K562 (cell line): Measurements from ENCODE around the gene PLA2R1. TPM values are rescaled to one million over a fixed set of nuclear protein-coding genes. Genes with fewer than 3 reads are reported as not detected.

Experiments used
- ATAC-seq: fragments of 200-7000 bp; cut with Tn5 transposase; 3 replicates; pipeline ENCODE4 v1.9.1; 2020; ENCODE audit warnings: moderate library complexity
- BruUV-seq: library from RNA; stranded (reverse); fragments of 400-500 nt; replicated peaks from 2 replicates; lab custom pipeline; 2021; lab: Mats Ljungman, UMichigan
- CTCF ChIA-PET: fragments of 300-600 bp; formaldehyde crosslinking; extraction: SDS; loops from one replicate; lab custom pipeline; 2021; ENCODE audit warnings: low intra/inter-chr PET ratio; lab: Yijun Ruan, JAX
- POLR2A ChIA-PET: fragments of 300-600, 350-650 bp; sonication (Branson Sonifier 250); formaldehyde crosslinking; extraction: SDS; loops from one replicate; lab custom pipeline; 2021; ENCODE audit warnings: antibody characterized with exemption, inconsistent platforms; lab: Yijun Ruan, JAX
- DNase-seq, 4 experiments: peaks; one replicate each; pipeline versions ENCODE4 v3.0.0 to v3.0.0-alpha.2; 2011 to 2018; ENCODE audit warnings: low spot score in 3 of 4, mixed read lengths in 3 of 4; ENCODE audit errors: extremely low read depth in 1 of 4
- FAIRE-seq: peaks from 2 replicates; lab custom pipeline; 2011; peaks lifted over from hg19 to GRCh38; lab: Jason Lieb, UNC
- H2AFZ ChIP-seq: 2 replicates; pipeline ENCODE4 v1.6.0; 2011; ENCODE audit warnings: low read depth, low read length, control low read depth, inconsistent platforms
- H3K27ac ChIP-seq: fragments of 200-600 bp; 3 replicates; pipeline ENCODE4 v1.8.0; 2011; ENCODE audit warnings: low read depth, mild to moderate bottlenecking, control low read depth, inconsistent platforms, low read length, moderate library complexity, mixed read lengths; ENCODE audit errors: extremely low read depth
- H3K27me3 ChIP-seq, 2 experiments: fragments of 300-600 bp in 1 of 2; 2 replicates in 1 of 2; 3 replicates in 1 of 2; pipeline versions ENCODE4 v1.6.0 to v1.8.0; 2011; ENCODE audit warnings: inconsistent platforms in 2 of 2, low read length in 2 of 2, mild to moderate bottlenecking in 1 of 2, mixed read lengths in 1 of 2, moderate library complexity in 1 of 2; ENCODE audit not compliant: control insufficient read depth in 2 of 2, insufficient read depth in 2 of 2
- H3K36me3 ChIP-seq: fragments of 300-600 bp; 3 replicates; pipeline ENCODE4 v1.8.0; 2011; ENCODE audit warnings: mild to moderate bottlenecking, low read length, inconsistent platforms; ENCODE audit not compliant: control insufficient read depth, insufficient read depth
- H3K4me1 ChIP-seq, 2 experiments: fragments of 200-600 bp in 1 of 2; replicated peaks in 1 of 2; 2 replicates in 1 of 2; 3 replicates in 1 of 2; pipeline versions ENCODE4 v1.5.1 to v1.8.0; 2011; ENCODE audit warnings: inconsistent platforms in 2 of 2, low read length in 2 of 2, mild to moderate bottlenecking in 1 of 2, mixed read lengths in 1 of 2, moderate library complexity in 1 of 2; ENCODE audit not compliant: control insufficient read depth in 2 of 2, insufficient read depth in 2 of 2
- H3K4me2 ChIP-seq: 2 replicates; pipeline ENCODE4 v1.6.1; 2011; ENCODE audit warnings: low read length, control low read depth, inconsistent platforms, mixed read lengths; ENCODE audit not compliant: insufficient read depth
- H3K4me3 ChIP-seq: fragments of 200-600 bp; sonication (generic), shearing (Covaris generic); 2 replicates; pipeline ENCODE4 v1.5.1; 2016; ENCODE audit warnings: control low read depth, inconsistent platforms
- H3K79me2 ChIP-seq: fragments of 200-600 bp; 3 replicates; pipeline ENCODE4 v1.8.0; 2011; ENCODE audit warnings: low read length, inconsistent platforms; ENCODE audit not compliant: control insufficient read depth, insufficient read depth
- H3K9ac ChIP-seq, 2 experiments: 2 replicates each; pipeline versions ENCODE4 v1.6.0 to v1.6.1; 2011; ENCODE audit warnings: low read depth in 2 of 2, low read length in 2 of 2, control low read depth in 1 of 2, inconsistent platforms in 1 of 2, mild to moderate bottlenecking in 1 of 2, mixed read lengths in 1 of 2; ENCODE audit not compliant: insufficient read depth in 1 of 2
- H3K9me1 ChIP-seq: one replicate; pipeline ENCODE4 v1.6.0; 2011; ENCODE audit warnings: inconsistent platforms, mild to moderate bottlenecking, low read length, moderate library complexity; ENCODE audit not compliant: control insufficient read depth, insufficient read depth
- H3K9me3 ChIP-seq: replicated peaks from 2 replicates; pipeline ENCODE4 v1.5.1; 2011; ENCODE audit warnings: low read depth, low read length, inconsistent platforms; ENCODE audit not compliant: control insufficient read depth, insufficient read depth
- H4K20me1 ChIP-seq: replicated peaks from 2 replicates; pipeline ENCODE4 v1.6.1; 2011; ENCODE audit warnings: low read length, inconsistent platforms, mixed read lengths; ENCODE audit not compliant: control insufficient read depth, insufficient read depth
- CBFA2T2 ChIP-seq: fragments of 450-650 bp; conservative IDR thresholded peaks from 2 replicates; pipeline ENCODE4 v1.6.1; 2017; ENCODE audit warnings: mild to moderate bottlenecking
- CTBP1 ChIP-seq: fragments of 450-650 bp; IDR thresholded peaks from 2 replicates; pipeline ENCODE4 v1.6.1; 2016; ENCODE audit warnings: borderline replicate concordance
- CXXC5 ChIP-seq: fragments of 250-450 bp; sonication (Bioruptor Pico); IDR thresholded peaks from 2 replicates; pipeline ENCODE4 v1.8.0; 2022; ENCODE audit warnings: inconsistent platforms, mild to moderate bottlenecking, moderate library complexity
- FUS ChIP-seq: fragments of 200-400 bp; formaldehyde crosslinking; optimal IDR thresholded peaks from 2 replicates; pipeline ENCODE3; 2017; ENCODE audit warnings: low read depth, low read length
- HMGN3 ChIP-seq: IDR thresholded peaks from 2 replicates; pipeline ENCODE4 v1.6.1; 2011; ENCODE audit warnings: borderline replicate concordance, low read depth, mild to moderate bottlenecking, mixed read lengths, low read length; ENCODE audit not compliant: insufficient read length; ENCODE audit errors: extremely low read depth
- MAFK ChIP-seq: IDR thresholded peaks from 2 replicates; pipeline ENCODE4 v1.6.1; 2011; ENCODE audit warnings: low read length, improper control_type of control experiment
- MTA1 ChIP-seq: fragments of 450-650 bp; IDR thresholded peaks from 2 replicates; pipeline ENCODE4 v1.6.1; 2017; ENCODE audit warnings: borderline replicate concordance
- NFE2L1 ChIP-seq: fragments of 450-650 bp; IDR thresholded peaks from 2 replicates; pipeline ENCODE4 v1.6.1; 2016; ENCODE audit warnings: missing genetic modification characterization, low read depth, mild to moderate bottlenecking, missing compliant biosample characterization, moderate library complexity, borderline replicate concordance
- NFYB ChIP-seq: IDR thresholded peaks from 2 replicates; pipeline ENCODE4 v1.6.1; 2011; ENCODE audit warnings: mild to moderate bottlenecking, moderate library complexity; ENCODE audit not compliant: insufficient read length; ENCODE audit errors: extremely low read depth
- NONO ChIP-seq, 2 experiments: fragments of 200-400 bp in 1 of 2; fragments of 450-650 bp in 1 of 2; formaldehyde crosslinking in 1 of 2; IDR thresholded peaks; 2 replicates each; pipeline ENCODE4 v1.6.1; 2017; ENCODE audit warnings: low read depth in 2 of 2, mild to moderate bottlenecking in 2 of 2, moderate library complexity in 2 of 2, low read length in 1 of 2
- PHB ChIP-seq: fragments of 250-450 bp; sonication (Bioruptor Pico); IDR thresholded peaks from 2 replicates; pipeline ENCODE4 v1.5.0; 2021
- ZBTB5 ChIP-seq: fragments of 450-650 bp; IDR thresholded peaks from 2 replicates; pipeline ENCODE4 v1.6.1; 2017; ENCODE audit warnings: antibody characterized with exemption
- ZNF121 ChIP-seq: sonication (generic); formaldehyde crosslinking; conservative IDR thresholded peaks from 2 replicates; pipeline ENCODE4 v1.8.0; 2022; ENCODE audit warnings: missing genetic modification reagents
- ZNF133 ChIP-seq: fragments of 250-450 bp; sonication (Bioruptor Pico); IDR thresholded peaks from 2 replicates; pipeline ENCODE4 v1.4.0; 2020; ENCODE audit warnings: mild to moderate bottlenecking
- ZNF444 ChIP-seq: fragments of 250-450 bp; sonication (Bioruptor Pico); IDR thresholded peaks from 2 replicates; pipeline ENCODE4 v1.4.0; 2020; ENCODE audit warnings: mild to moderate bottlenecking, moderate library complexity
- WGBS: fragments of 100-300 bp; shearing (Covaris generic); methylation state at CpG from one replicate; pipeline ENCODE4 v1.1.6; 2016; ENCODE audit warnings: low coverage, mixed read lengths; ENCODE audit not compliant: insufficient coverage; ENCODE audit errors: missing lambda C conversion rate; 5-methylcytosine and 5-hydroxymethylcytosine counted together
- in situ Hi-C: fragments of 300-500 bp; cut with MboI; formaldehyde crosslinking; loops from 4 replicates; pipeline ENCODE4 v1.15.0; 2018; ENCODE audit warnings: inconsistent platforms, mixed read lengths
- intact Hi-C: fragments of 100-400 bp; cut with micrococcal nuclease; formaldehyde crosslinking; loops from 2 replicates; pipeline ENCODE4 v1.14.2; 2022
- polyA plus RNA-seq, 8 experiments: library from polyadenylated mRNA; depleted of rRNA in 4 of 8; stranded (reverse) in 5 of 8; unstranded in 3 of 8; fragments of >200 nt; fragmentation: Nextera tagmentation in 2 of 8; fragmentation: Illumina TruSeq in 1 of 8; extraction: Ambion mirVana in 2 of 8; extraction: Trizol in 1 of 8; gene quantifications; 2 replicates each; pipeline versions ENCODE4 v1.2.1 to v1.2.3, GENCODE V29; 2011 to 2014; ENCODE audit warnings: inconsistent platforms in 1 of 8, missing spikeins in 1 of 8
- total RNA-seq, 7 experiments: library from RNA; depleted of rRNA in 6 of 7; stranded (reverse); fragments of >200 nt in 6 of 7; fragmentation: Illumina TruSeq in 2 of 7; extraction: Trizol in 2 of 7; gene quantifications; 2 replicates each; pipeline versions ENCODE4 v1.2.1 to v1.2.3, GENCODE V29; 2011 to 2021; ENCODE audit warnings: low replicate concordance in 1 of 7
- TF ChIP-seq, protein P1 (sequence below): fragments of 250-450 bp; sonication (Bioruptor Pico); IDR thresholded peaks from 2 replicates; pipeline ENCODE4 v1.8.0; 2021; ENCODE audit warnings: borderline replicate concordance, mild to moderate bottlenecking, moderate library complexity; ENCODE audit not compliant: poor library complexity, severe bottlenecking
- TF ChIP-seq, protein P2 (sequence below): sonication (generic); formaldehyde crosslinking; IDR thresholded peaks from 2 replicates; pipeline ENCODE4 v1.8.0; 2023; ENCODE audit warnings: mild to moderate bottlenecking, missing genetic modification reagents

The PLA2R1 gene
- total and polyA plus RNA-seq, 9 of the 15 experiments (the other 6 are each of a cell fraction or from before 2014, with no cell fraction given): not detected

DNA sequence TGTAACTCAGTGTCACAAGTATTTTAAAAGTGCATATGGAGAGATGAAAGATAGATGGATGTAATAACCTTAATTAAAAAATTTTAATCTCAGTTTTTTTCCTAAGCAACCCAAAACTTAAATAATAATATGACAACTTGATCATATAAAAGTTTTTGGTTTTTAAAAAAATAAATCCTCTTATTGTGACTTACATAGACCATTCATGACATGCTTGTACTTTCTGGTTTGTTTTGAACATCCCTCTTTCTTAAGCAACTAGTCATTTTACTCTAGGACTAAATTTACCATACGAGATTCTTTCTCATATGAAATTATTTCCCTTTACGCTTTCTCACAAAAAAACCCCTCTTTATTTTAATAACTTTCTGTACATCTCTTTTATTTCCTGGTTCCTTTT is 6.5 kb upstream of the PLA2R1 start:
- no peak overlapping the region for H3K4me2 ChIP-seq
- 0% methylated on average over 2 of the region's 2 CpGs for WGBS
- DNase-seq (no peak), FAIRE-seq (no peak), ATAC-seq (no peak)
- H3K9me1 ChIP-seq: no peaks in the 10 kb centered on the region
- no peak for TF ChIP-seq CBFA2T2
- no peak for TF ChIP-seq MAFK
- TF ChIP-seq, protein P1, sequence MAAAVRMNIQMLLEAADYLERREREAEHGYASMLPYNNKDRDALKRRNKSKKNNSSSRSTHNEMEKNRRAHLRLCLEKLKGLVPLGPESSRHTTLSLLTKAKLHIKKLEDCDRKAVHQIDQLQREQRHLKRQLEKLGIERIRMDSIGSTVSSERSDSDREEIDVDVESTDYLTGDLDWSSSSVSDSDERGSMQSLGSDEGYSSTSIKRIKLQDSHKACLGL (CRISPR knock-in tag): no peak
- no peak for TF ChIP-seq ZBTB5
- no peak for TF ChIP-seq NONO (IDR thresholded peaks at IDR 0.05; ENCODE audit: low read depth in 2 of 2, low read length in 1 of 2)
- TF ChIP-seq NFE2L1 (tag): no peak
- TF ChIP-seq ZNF121: no peak
- TF ChIP-seq CTBP1: no peak
- TF ChIP-seq HMGN3: no peak
- no peak for TF ChIP-seq NFYB
- TF ChIP-seq ZNF133 (CRISPR knock-in tag): no peak
- no peak for TF ChIP-seq FUS
- TF ChIP-seq, protein P2, sequence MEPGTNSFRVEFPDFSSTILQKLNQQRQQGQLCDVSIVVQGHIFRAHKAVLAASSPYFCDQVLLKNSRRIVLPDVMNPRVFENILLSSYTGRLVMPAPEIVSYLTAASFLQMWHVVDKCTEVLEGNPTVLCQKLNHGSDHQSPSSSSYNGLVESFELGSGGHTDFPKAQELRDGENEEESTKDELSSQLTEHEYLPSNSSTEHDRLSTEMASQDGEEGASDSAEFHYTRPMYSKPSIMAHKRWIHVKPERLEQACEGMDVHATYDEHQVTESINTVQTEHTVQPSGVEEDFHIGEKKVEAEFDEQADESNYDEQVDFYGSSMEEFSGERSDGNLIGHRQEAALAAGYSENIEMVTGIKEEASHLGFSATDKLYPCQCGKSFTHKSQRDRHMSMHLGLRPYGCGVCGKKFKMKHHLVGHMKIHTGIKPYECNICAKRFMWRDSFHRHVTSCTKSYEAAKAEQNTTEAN (CRISPR knock-in tag): no peak
- no peak for TF ChIP-seq ZNF444 (CRISPR knock-in tag)
- TF ChIP-seq MTA1: no peak
- no peak for TF ChIP-seq CXXC5 (CRISPR knock-in tag)
- TF ChIP-seq PHB: no peak
- in situ Hi-C loops: no loop called here
- H3K4me1 ChIP-seq: no peaks in the 10 kb centered on the region
- no peaks in the 10 kb centered on the region for H4K20me1 ChIP-seq
- H2AFZ ChIP-seq: no peak overlapping the region
- no TSS peak for BruUV-seq
- no peak overlapping the region for H3K4me3 ChIP-seq
- POLR2A ChIA-PET: no interaction called here
- no peak overlapping the region for H3K27ac ChIP-seq
- H3K9ac ChIP-seq: no peak overlapping the region
- no peaks in the 10 kb centered on the region for H3K79me2 ChIP-seq
- CTCF ChIA-PET: no interaction called here
- intact Hi-C loops: no loop called here
- H3K9me3 ChIP-seq: no peaks in the 10 kb centered on the region
- no peaks in the 10 kb centered on the region for H3K36me3 ChIP-seq
- no peaks in the 10 kb centered on the region for H3K27me3 ChIP-seq
